ENCODE data around the gene TMEM208. TPM values are rescaled to one million over a fixed set of nuclear protein-coding genes. Genes with fewer than 3 reads are reported as not detected.

The TMEM208 gene
- total RNA-seq, 4 donors from 2014 or later, result 24.4 to 36.0 (median 31.7) TPM

GRCh38 chr16:67223992-67224391, 2.9 kb upstream of the TMEM208 start:
- H3K9me3 ChIP-seq, result no peaks in the 10 kb centered on the region
- 59 to 64% methylated on average over 3 of the region's 3 CpGs for WGBS, 2 donors
- no peaks in the 10 kb centered on the region for H3K27me3 ChIP-seq
- TF ChIP-seq CTCF (IDR thresholded peaks at IDR 0.05), result no peak
- TF ChIP-seq POLR2A (IDR thresholded peaks at IDR 0.05), result no peak
- peaks cover 14 to 28% (median 18%) of the 10 kb centered on the region in 3 donors for H3K4me1 ChIP-seq
- H3K27ac ChIP-seq, result no peak overlapping the region
- no peak overlapping the region for H3K4me3 ChIP-seq
- intact Hi-C loops (cut with DNase I), result no loop called here
- H3K36me3 ChIP-seq, result peaks cover 6 to 10% (median 7%) of the 10 kb centered on the region in 3 donors
- no peak for DNase-seq

GRCh38 chr16:67226295-67226803, 581 bp upstream of the TMEM208 start:
- DNase-seq, result no peak
- Histone ChIP-seq H3K27ac (peak overlapping the region; percentile 83 to 92 (median 88)), H3K4me3 (peak overlapping the region; percentile 81 to 98 (median 92)), H3K9me3 (no peaks in the 10 kb centered on the region), H3K4me1 (peaks cover 14 to 34% (median 18%) of the 10 kb centered on the region in 3 donors), H3K36me3 (peaks cover 19 to 34% (median 24%) of the 10 kb centered on the region in 3 donors), H3K27me3 (no peaks in the 10 kb centered on the region)
- no peak for TF ChIP-seq CTCF (IDR thresholded peaks at IDR 0.05)
- no peak for TF ChIP-seq POLR2A (IDR thresholded peaks at IDR 0.05)
- WGBS, 2 donors, result 12 to 18% methylated on average over 8 to 12 of the region's 12 CpGs
- intact Hi-C loops (cut with DNase I), result no loop called here

- intact Hi-C loops (cut with DNase I), result no loop called here
- H3K27me3 ChIP-seq, result no peaks in the 10 kb centered on the region
- TF ChIP-seq POLR2A (IDR thresholded peaks at IDR 0.05) (no peak), CTCF (IDR thresholded peaks at IDR 0.05) (no peak)
- H3K36me3 ChIP-seq, result peaks cover 25 to 44% (median 27%) of the 10 kb centered on the region in 3 donors
- no peaks in the 10 kb centered on the region for H3K9me3 ChIP-seq
- H3K27ac ChIP-seq, result peak overlapping the region; percentile 83 to 92 (median 88)
- H3K4me3 ChIP-seq, result peak overlapping the region; percentile 81 to 98 (median 92)
- peaks cover 14 to 34% (median 18%) of the 10 kb centered on the region in 3 donors for H3K4me1 ChIP-seq
- DNase-seq, result no peak
- 16 to 20% methylated on average over 6 of the region's 12 CpGs for WGBS, 2 donors
Observed at GRCh38 chr16:67227567-67227921, 614 bp downstream of the TMEM208 start.

GRCh38 chr16:67228034-67228785, 1.3 kb downstream of the TMEM208 start:
- WGBS, 2 donors, result 91 to 92% methylated on average over 6 to 7 of the region's 9 CpGs
- intact Hi-C loops (cut with DNase I), result no loop called here
- Histone ChIP-seq H3K9me3 (no peaks in the 10 kb centered on the region), H3K27me3 (no peaks in the 10 kb centered on the region), H3K36me3 (peaks cover 25 to 50% (median 27%) of the 10 kb centered on the region in 3 donors), H3K4me3 (peak overlapping the region in 3 of 4 donors; percentile 81 to 98 (median 93)), H3K4me1 (peaks cover 14 to 34% (median 18%) of the 10 kb centered on the region in 3 donors), H3K27ac (no peak overlapping the region)
- no peak for DNase-seq
- TF ChIP-seq CTCF (IDR thresholded peaks at IDR 0.05), result no peak
- TF ChIP-seq POLR2A (IDR thresholded peaks at IDR 0.05), result no peak

- no peaks in the 10 kb centered on the region for H3K27me3 ChIP-seq
- intact Hi-C loops (cut with DNase I), result no loop called here
- no peaks in the 10 kb centered on the region for H3K9me3 ChIP-seq
- peaks cover 14 to 34% (median 18%) of the 10 kb centered on the region in 3 donors for H3K4me1 ChIP-seq
- 58 to 90% methylated on average over 2 of the region's 9 CpGs for WGBS, 2 donors
- DNase-seq, result no peak
- H3K36me3 ChIP-seq, result peaks cover 25 to 57% (median 28%) of the 10 kb centered on the region in 3 donors
- TF ChIP-seq CTCF (IDR thresholded peaks at IDR 0.05), result no peak
- TF ChIP-seq POLR2A (IDR thresholded peaks at IDR 0.05), result no peak
- no peak overlapping the region for H3K27ac ChIP-seq
- H3K4me3 ChIP-seq, result no peak overlapping the region
Observed at GRCh38 chr16:67228905-67229304, 2.0 kb downstream of the TMEM208 start.

All from esophagus squamous epithelium (tissue), 5 donors.